GM11168 (cell line): Measurements from ENCODE around the gene IL18R1.

ENCODE experiments used
- in situ Hi-C: fragments of 300-500 bp; cut with MboI; formaldehyde crosslinking; loops from one replicate; pipeline ENCODE4 v1.12.0; 2022; ENCODE audit warnings: low sequenced_read_pairs; ENCODE audit not compliant: unreplicated experiment

IL18R1 gene

GRCh38 chr2:102425441-102426132 lies 70.0 kb downstream of the IL18R1 start:
- in situ Hi-C loops: no loop called here

- in situ Hi-C loops: no loop called here
These were observed 71.7 kb downstream of the IL18R1 start for GRCh38 chr2:102427249-102427648.

GRCh38 chr2:102428573-102428972 lies 73.0 kb downstream of the IL18R1 start:
- in situ Hi-C loops: no loop called here

GRCh38 chr2:102432386-102432785 lies 76.8 kb downstream of the IL18R1 start:
- in situ Hi-C loops: no loop called here

- in situ Hi-C loops: no loop called here
These were observed 78.5 kb downstream of the IL18R1 start for GRCh38 chr2:102433973-102434654.

- in situ Hi-C loops: loop anchor here (5.0 kb wide), 1 partner anchor 73 kb away; no protein-coding TSS in a partner anchor
These were observed 79.2 kb downstream of the IL18R1 start for GRCh38 chr2:102434655-102435381.

GRCh38 chr2:102435741-102436140 lies 80.1 kb downstream of the IL18R1 start:
- in situ Hi-C loops: loop anchor here (5.0 kb wide), 1 partner anchor 73 kb away; no protein-coding TSS in a partner anchor

- in situ Hi-C loops: loop anchor here (5.0 kb wide), 1 partner anchor 74 kb away; no protein-coding TSS in a partner anchor
These were observed 80.7 kb downstream of the IL18R1 start for GRCh38 chr2:102436323-102436722.

- in situ Hi-C loops: loop anchor here (5.0 kb wide), 1 partner anchor 75 kb away; no protein-coding TSS in a partner anchor
These were observed 81.5 kb downstream of the IL18R1 start for GRCh38 chr2:102437122-102437521.

- in situ Hi-C loops: loop anchor here (5.0 kb wide), 1 partner anchor 76 kb away; no protein-coding TSS in a partner anchor
These were observed 82.5 kb downstream of the IL18R1 start for GRCh38 chr2:102438111-102438510.

GRCh38 chr2:102438578-102438977 lies 83.0 kb downstream of the IL18R1 start:
- in situ Hi-C loops: loop anchor here (5.0 kb wide), 1 partner anchor 76 kb away; no protein-coding TSS in a partner anchor

- in situ Hi-C loops: loop anchor here (5.0 kb wide), 1 partner anchor 77 kb away; no protein-coding TSS in a partner anchor
These were observed 83.6 kb downstream of the IL18R1 start for GRCh38 chr2:102439065-102439695.

- in situ Hi-C loops: loop anchor here (10.0 kb wide), 2 partner anchors 188 to 418 kb away; no protein-coding TSS in a partner anchor
These were observed 87.6 kb downstream of the IL18R1 start for GRCh38 chr2:102442967-102443828.

GRCh38 chr2:102444233-102444632 lies 88.6 kb downstream of the IL18R1 start:
- in situ Hi-C loops: loop anchor here (10.0 kb wide), 2 partner anchors 189 to 419 kb away; no protein-coding TSS in a partner anchor

- in situ Hi-C loops: loop anchor here (10.0 kb wide), 2 partner anchors 192 to 422 kb away; no protein-coding TSS in a partner anchor
These were observed 91.3 kb downstream of the IL18R1 start for GRCh38 chr2:102446936-102447335.
